Measurements from ENCODE around the gene DNAH6.

DNAH6 gene

DNA sequence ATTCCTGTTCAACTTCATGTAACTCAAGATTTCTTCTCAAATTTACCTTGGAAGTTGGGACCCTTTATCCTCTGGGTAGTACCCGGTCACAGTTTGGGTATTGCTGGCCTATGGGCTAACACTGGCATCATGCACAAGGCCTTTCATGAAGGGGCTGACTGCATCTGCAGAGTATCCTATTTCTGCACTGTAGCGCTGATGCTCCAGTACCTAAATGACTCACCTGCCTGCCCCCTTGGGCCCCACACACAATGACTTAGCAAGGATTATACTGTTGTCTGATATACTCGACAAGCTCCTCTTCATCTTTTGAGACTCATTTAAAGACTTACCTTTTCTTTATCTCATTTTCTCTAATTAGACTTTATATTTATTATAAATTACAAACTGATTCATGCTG lies 39.9 kb downstream of the DNAH6 start:
- intact Hi-C loops (cut with DNase I), result no loop called here

GRCh38 chr2:84559838-84560237 lies 43.5 kb downstream of the DNAH6 start:
- intact Hi-C loops (cut with DNase I), result no loop called here
- DNase-seq, result no peak

More for the DNA sequence above, 39.9 kb downstream of the DNAH6 start:
- peak in 36 of 42 donors; percentile 7 to 69 (median 38) for DNase-seq

GRCh38 chr2:84579661-84580060 lies 63.4 kb downstream of the DNAH6 start:
- intact Hi-C loops (cut with DNase I), result no loop called here
- DNase-seq, result no peak

GRCh38 chr2:84603911-84604310 lies 87.6 kb downstream of the DNAH6 start:
- intact Hi-C loops (cut with DNase I), result no loop called here
- DNase-seq, result peak in 8 of 42 donors; percentile 9 to 56 (median 16)

DNA sequence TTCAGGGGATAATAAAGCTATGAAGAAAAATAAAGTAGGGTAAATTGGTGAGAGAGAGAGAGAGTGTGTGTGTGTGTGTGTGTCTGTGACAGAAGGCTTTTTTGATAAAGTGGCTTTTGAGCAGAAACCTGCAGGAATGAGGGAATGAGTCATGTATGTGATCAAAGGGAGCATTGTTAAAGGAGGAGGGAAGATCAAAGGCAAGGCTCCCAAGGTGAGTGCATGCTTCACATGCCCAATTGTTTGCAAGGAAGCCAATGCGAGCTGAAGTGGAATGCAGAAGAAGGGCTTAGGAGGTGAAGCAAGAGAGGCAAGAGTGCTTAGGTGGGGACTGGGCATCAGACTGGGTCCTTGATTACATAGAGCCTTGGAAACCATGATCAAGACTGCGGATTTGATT lies 96.8 kb downstream of the DNAH6 start:
- intact Hi-C loops (cut with DNase I), result no loop called here
- DNase-seq, result no peak

DNA sequence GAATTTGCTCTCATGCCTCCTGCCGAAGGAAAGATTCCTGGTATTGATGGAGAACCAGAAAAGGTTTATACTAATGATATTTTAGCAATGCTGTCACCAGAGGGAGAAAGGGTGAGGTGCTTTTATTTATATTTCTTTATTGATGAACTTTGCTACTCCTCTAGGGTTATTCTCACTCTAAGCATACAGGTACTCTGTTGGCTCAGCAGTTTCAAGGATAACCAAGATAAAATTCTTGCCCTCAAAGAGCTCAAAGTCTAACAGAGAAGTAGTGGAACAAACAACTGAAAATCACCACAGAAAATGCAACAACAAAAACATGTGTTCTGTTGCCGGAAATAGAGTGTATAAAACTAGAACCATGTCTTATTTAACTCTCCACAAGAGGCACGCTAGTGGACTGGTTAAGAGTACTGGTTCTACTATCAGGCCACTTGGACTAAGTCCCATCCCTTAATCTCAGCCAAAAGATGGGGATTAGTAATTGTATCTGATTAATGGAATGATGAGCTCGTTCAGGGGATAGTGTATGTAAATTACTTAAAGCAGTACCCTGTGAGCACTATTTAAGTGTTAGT lies 103.6 kb downstream of the DNAH6 start:
- no peak for DNase-seq
- intact Hi-C loops (cut with DNase I), result no loop called here

DNA sequence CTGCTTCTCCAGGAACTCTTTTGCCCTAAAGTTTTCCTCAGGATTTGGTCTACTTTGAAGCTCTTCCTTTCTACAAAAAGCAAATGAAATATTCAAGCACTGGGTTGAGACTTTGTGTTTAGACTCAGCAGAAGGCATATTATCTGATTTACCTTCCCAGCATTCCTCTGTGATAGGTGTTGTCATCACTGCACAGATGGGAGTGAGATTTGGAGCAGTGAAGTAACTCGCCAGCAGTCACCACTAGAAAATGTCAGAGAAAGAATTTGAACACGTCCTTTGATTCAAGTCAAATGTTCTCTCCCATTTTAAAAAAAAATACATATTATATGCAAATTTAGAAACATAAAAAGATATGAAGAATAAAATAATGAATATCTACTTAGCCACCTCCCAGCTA lies 112.2 kb downstream of the DNAH6 start:
- no peak for DNase-seq
- intact Hi-C loops (cut with DNase I), result no loop called here

- DNase-seq, result no peak
- intact Hi-C loops (cut with DNase I), result no loop called here
Measured at GRCh38 chr2:84629550-84629949, 113.3 kb downstream of the DNAH6 start.

- intact Hi-C loops (cut with DNase I), result no loop called here
- DNase-seq, result peak in 3 of 42 donors; percentile 1 to 13 (median 7)
Measured at GRCh38 chr2:84631047-84631446, 114.7 kb downstream of the DNAH6 start.

DNA sequence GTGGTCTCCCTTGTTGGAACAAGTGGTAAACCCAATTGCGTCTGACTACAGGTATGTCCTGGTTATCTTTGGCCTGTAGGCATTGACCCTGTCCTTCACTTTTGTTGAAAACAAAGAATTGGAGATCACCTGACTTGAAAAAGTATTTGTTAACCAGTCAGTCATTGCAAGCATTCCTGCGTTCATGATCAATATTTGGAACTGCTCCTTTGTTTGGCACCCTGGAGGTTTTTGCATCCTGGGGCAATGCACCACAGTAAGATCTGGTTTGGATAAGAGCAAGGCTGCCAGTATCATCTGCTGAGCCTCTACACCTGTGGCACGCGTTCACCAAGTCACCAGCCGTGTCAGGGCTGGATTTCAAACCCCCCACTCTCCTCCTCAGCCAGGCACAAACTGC lies 115.7 kb downstream of the DNAH6 start:
- no peak for DNase-seq
- intact Hi-C loops (cut with DNase I), result no loop called here

GRCh38 chr2:84636080-84636971 lies 120.0 kb downstream of the DNAH6 start:
- DNase-seq, result no peak

DNA sequence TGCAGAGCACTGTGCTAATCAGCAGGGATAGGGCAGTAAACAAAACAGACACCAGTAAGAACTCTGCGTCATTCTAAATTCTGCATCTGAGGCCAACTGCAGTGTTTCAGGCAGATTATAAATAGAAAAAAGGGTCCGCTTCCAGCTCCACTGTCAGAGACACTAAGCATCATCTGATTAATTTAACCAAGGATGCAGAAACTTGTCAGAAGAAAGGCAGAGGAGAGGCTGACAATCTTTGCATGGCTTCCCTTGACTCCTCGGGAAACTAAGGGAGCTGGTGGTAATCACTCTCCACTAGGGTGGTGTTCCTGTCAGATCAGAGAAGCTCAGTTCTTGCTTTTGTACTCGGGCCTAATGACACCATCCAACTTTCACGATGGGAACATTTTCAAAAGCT lies 123.5 kb downstream of the DNAH6 start:
- intact Hi-C loops (cut with DNase I), result no loop called here
- DNase-seq, result no peak

More at GRCh38 chr2:84636080-84636971, 120.0 kb downstream of the DNAH6 start:
- intact Hi-C loops (cut with DNase I), result no loop called here

DNA sequence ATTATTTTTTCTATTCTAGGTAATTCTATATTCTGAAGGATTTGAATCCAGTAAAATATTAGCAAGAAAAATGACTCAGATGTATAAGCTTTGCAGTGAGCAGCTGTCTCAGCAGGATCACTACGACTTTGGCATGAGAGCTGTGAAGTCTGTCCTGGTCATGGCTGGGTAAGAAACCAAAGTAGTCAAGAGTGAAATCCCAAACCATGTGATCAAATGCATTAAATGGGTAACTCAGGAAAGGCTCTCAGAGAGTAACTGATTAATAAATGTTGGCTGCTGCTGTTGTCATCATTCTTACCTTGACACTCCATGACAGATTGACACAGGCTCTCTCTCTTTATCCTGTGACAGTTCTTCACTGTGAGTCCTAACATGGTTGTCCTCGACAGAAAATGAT lies 124.1 kb downstream of the DNAH6 start:
- intact Hi-C loops (cut with DNase I), result no loop called here
- DNase-seq, result no peak

DNA sequence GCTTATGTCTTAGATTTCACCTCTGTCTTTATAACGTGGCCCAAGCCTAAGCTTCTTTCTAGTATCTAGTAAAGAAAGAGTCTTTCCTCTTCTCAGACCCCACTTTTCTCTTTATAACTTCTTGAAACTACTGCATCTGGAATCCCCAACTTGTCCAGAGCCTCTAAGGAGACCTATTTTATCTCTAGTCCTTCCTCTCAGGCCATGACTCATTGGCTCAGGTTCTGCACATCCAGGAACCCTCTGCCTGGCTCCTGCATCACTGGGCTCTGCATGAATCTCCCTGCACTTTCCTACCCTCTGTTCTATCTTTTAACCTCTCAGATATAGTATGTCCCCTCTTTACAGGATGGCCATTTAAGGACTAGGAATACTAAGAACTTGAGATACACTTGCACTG lies 124.7 kb downstream of the DNAH6 start:
- DNase-seq, result no peak
- intact Hi-C loops (cut with DNase I), result no loop called here

- intact Hi-C loops (cut with DNase I), result no loop called here
- no peak for DNase-seq
Measured at GRCh38 chr2:84643991-84644390, 127.7 kb downstream of the DNAH6 start.

DNA sequence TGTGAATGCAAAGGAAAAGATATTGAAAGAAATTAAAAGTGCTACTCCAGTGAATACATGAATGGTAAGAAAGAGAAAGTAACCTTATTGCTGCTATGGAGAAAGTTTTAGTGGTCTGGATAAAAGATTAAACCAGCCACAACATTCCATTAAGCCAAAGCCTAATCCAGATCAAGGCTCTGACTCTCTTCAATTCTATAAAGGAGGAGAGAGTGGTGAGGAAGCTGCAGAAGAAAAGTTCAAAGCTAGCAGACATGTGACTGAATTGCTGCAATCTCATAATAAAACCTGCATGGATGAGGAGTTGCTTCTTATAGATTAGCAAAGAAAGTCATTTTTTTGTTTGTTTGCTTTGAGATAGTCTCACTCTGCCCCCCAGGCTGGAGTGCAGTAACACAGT lies 130.2 kb downstream of the DNAH6 start:
- intact Hi-C loops (cut with DNase I), result no loop called here
- no peak for DNase-seq

DNA sequence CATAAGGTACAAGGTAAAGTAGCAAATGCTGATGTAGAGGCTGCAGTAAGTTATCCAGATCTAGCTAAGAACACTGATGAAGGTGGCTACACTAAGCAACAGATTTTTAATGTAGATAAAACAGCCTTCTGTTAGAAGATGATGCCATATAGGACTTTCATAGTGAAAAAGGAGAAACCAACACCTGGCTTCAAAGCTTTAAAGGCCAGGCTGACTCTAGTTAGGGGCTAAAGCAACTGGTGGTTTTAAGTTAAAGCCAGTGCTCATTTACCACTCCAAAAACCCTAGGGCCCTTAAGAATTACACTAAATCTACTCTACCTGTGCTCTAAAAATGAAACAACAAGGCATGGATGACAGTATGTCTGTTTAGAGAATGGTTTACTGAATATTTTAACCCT lies 131.0 kb downstream of the DNAH6 start:
- intact Hi-C loops (cut with DNase I), result no loop called here
- no peak for DNase-seq

DNA sequence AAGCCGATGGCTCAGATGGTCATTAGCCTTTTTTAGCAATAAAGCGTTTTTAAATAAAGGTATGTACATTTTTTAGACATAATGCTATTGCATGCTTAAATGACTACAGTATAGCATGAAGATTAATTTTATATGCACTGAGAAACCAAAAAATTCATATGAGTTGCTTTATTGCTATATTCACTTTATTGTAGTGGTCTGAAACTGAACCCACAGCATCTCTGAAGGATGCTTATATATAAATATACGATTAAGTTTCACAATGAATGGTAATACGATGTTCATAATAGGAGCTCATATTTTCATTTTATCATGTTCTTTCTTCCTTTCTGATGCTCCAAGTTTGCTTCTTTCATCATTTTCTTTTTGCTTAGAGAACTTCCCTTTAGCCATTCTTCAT lies 132.8 kb downstream of the DNAH6 start:
- no peak for DNase-seq
- intact Hi-C loops (cut with DNase I), result no loop called here

GRCh38 chr2:84649487-84650142 lies 133.3 kb downstream of the DNAH6 start:
- intact Hi-C loops (cut with DNase I), result no loop called here
- no peak for DNase-seq

GRCh38 chr2:84652431-84652830 lies 136.1 kb downstream of the DNAH6 start:
- no peak for DNase-seq
- intact Hi-C loops (cut with DNase I), result no loop called here

Data from head of caudate nucleus (tissue), 42 donors.